Measurements from ENCODE around the gene CDSN. TPM values are rescaled to one million over a fixed set of nuclear protein-coding genes. Genes with fewer than 3 reads are reported as not detected.

Gene CDSN
- total RNA-seq, 6 experiments from 2014 or later, result not detected

DNA sequence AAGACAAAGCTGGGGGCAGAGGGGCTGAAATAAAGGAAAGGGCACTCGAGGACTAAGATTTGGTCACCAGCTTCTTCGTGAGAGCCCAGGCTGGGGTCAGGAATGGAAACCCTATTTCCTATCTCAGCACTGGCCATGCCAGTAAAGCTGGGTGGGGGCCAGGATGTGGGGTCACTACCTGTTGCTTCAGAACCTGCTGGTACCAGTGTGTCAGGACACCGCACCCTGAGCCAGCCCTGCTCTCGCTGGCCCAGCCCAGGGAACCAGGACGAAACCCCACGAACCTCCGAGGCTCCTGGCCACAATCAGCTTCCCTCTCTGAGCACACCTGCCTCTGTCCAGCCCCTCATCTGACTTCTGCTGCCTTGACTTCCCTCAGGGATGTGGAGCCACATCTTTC lies 2.1 kb downstream of the CDSN start:
- no peaks in the 10 kb centered on the region for H3K36me3 ChIP-seq
- DNase-seq (no peak), ATAC-seq (no peak)
- no peak overlapping the region for H3K27ac ChIP-seq
- TF ChIP-seq CTCF (IDR thresholded peaks at IDR 0.05) (no peak), POLR2A (IDR thresholded peaks at IDR 0.05) (no peak)
- H3K4me3 ChIP-seq, result no peak overlapping the region
- H3K4me1 ChIP-seq, result no peaks in the 10 kb centered on the region
- intact Hi-C loops (cut with DNase I), result no loop called here
- 20% methylated on average over 1 of the region's 7 CpGs for WGBS (ENCODE audit: insufficient coverage, low coverage, low lambda C conversion rate, missing lambda C conversion rate)
- H3K27me3 ChIP-seq, result no peaks in the 10 kb centered on the region
- H3K9me3 ChIP-seq, result no peaks in the 10 kb centered on the region

DNA sequence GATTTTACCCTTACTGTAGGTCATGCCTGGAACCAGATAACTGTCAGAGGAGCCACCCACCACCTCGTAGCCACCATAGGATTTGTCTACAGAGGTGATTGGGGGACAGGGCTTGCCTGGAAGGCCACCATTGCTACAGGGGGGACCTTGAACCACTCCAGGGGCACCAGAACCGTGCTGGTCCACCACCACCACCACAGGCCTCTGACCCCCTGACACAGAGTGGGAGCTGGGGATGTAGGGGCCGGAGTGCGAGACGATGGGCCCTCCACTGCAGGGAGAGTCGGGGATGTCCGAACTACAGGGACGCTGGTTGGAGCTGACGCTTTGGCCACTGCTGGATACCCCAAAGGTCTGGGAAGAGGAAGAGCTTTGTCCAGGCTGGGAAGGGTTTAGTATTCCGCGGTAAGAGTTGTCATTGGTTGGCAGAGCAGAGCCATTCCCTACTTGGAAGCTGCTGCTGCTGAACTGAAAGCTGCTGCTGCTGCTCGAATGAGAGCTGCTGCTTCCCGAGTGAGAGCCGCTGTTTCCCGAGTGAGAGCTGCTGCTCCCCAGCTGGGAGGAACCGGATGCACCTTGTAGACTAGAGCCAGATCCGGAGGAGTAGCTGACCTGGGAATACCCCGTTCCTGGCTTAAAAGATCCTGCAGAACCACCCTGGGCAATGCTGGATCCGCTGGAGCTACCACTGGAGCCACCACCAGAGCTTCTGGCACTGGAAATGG lies 3.4 kb downstream of the CDSN start:
- Histone ChIP-seq H3K4me3 (no peak overlapping the region), H3K9me3 (no peaks in the 10 kb centered on the region)

DNA sequence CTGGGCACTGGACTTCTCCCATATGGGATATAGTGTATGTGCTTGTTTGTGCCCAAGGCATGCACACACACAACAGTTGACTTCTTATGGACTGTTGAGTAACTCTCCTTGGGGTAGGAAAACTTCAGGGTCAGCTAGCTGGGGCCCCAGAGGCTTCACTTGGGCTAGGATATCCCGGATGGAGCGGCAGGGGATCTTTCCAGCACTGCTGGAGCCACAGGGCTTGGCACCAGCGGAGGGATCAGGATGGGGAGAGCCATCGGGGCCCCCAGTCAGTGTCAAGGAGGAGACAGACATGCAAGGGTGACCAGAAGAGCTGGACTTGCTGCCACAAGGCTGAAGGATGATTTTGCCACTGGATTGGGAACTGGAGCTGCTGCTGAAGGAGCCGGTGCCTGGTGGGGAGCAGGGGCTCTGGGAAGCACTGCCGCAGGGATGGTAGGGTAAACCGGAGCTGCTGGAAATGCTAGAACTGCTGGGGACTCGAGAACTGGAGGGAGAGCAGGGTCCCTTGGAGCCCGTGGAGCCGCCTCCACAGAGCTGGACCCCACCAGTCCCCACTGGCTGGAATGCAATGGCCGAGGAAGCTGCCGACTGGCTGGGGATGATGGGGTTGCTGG lies 4.2 kb downstream of the CDSN start:
- TF ChIP-seq POLR2A (IDR thresholded peaks at IDR 0.05) (no peak), CTCF (IDR thresholded peaks at IDR 0.05) (no peak)
- no peaks in the 10 kb centered on the region for H3K27me3 ChIP-seq
- ATAC-seq, result no peak
- 85% methylated on average over 4 of the region's 12 CpGs for WGBS (ENCODE audit: insufficient coverage, low coverage, low lambda C conversion rate, missing lambda C conversion rate)
- intact Hi-C loops (cut with DNase I), result no loop called here
- no peaks in the 10 kb centered on the region for H3K4me1 ChIP-seq
- no peak for DNase-seq
- no peak overlapping the region for H3K4me3 ChIP-seq
- H3K27ac ChIP-seq, result no peak overlapping the region
- H3K36me3 ChIP-seq, result no peaks in the 10 kb centered on the region
- no peaks in the 10 kb centered on the region for H3K9me3 ChIP-seq

More for the DNA sequence above, 3.4 kb downstream of the CDSN start:
- ATAC-seq, result no peak
- no peak for DNase-seq
- TF ChIP-seq CTCF (IDR thresholded peaks at IDR 0.05), result no peak
- no peak for TF ChIP-seq POLR2A (IDR thresholded peaks at IDR 0.05)
- no peaks in the 10 kb centered on the region for H3K27me3 ChIP-seq
- intact Hi-C loops (cut with DNase I), result no loop called here
- no peaks in the 10 kb centered on the region for H3K36me3 ChIP-seq
- H3K27ac ChIP-seq, result no peak overlapping the region
- 52% methylated on average over 7 of the region's 19 CpGs for WGBS (ENCODE audit: insufficient coverage, low coverage, low lambda C conversion rate, missing lambda C conversion rate)
- H3K4me1 ChIP-seq, result no peaks in the 10 kb centered on the region

GRCh38 chr6:31114970-31115849 lies 5.0 kb downstream of the CDSN start:
- Histone ChIP-seq H3K9me3 (no peaks in the 10 kb centered on the region), H3K4me3 (no peak overlapping the region), H3K36me3 (no peaks in the 10 kb centered on the region), H3K27me3 (no peaks in the 10 kb centered on the region), H3K27ac (no peak overlapping the region), H3K4me1 (no peaks in the 10 kb centered on the region)
- WGBS (ENCODE audit: insufficient coverage, low coverage, low lambda C conversion rate, missing lambda C conversion rate), result 44% methylated on average over 8 of the region's 9 CpGs
- no peak for DNase-seq
- TF ChIP-seq POLR2A (IDR thresholded peaks at IDR 0.05) (no peak), CTCF (IDR thresholded peaks at IDR 0.05) (no peak)
- ATAC-seq, result no peak
- intact Hi-C loops (cut with DNase I), result no loop called here
